Mesenchymal stem cell (in vitro differentiated cells and primary cell): ENCODE results near the gene PLA2G12B.

Experiments used
- DNase-seq: peaks from one replicate; pipeline ENCODE4 v3.0.0-alpha.2; 2013
- H2AFZ ChIP-seq: one replicate; pipeline ENCODE4 v1.6.1; 2013; ENCODE audit warnings: low read depth, mild to moderate bottlenecking, control low read depth, inconsistent platforms, low read length, moderate library complexity
- H2AK5ac ChIP-seq: 2 replicates; pipeline ENCODE4 v1.6.1; 2013; ENCODE audit warnings: low read length, moderate library complexity, mild to moderate bottlenecking, inconsistent platforms; ENCODE audit not compliant: severe bottlenecking
- H2BK120ac ChIP-seq: one replicate; pipeline ENCODE4 v1.6.1; 2013; ENCODE audit warnings: low read depth, mild to moderate bottlenecking, inconsistent platforms, low read length, moderate library complexity
- H2BK12ac ChIP-seq, 2 experiments: one replicate each; pipeline ENCODE4 v1.6.1; 2013; ENCODE audit warnings: inconsistent platforms in 2 of 2, low read length in 2 of 2, mild to moderate bottlenecking in 2 of 2, moderate library complexity in 2 of 2, control low read depth in 1 of 2
- H2BK15ac ChIP-seq: one replicate; pipeline ENCODE4 v1.6.1; 2013; ENCODE audit warnings: mild to moderate bottlenecking, low read depth, inconsistent platforms; ENCODE audit not compliant: poor library complexity, severe bottlenecking
- H2BK5ac ChIP-seq: 2 replicates; pipeline ENCODE4 v1.6.1; 2013; ENCODE audit warnings: low read depth, mild to moderate bottlenecking, low read length, control low read depth, inconsistent platforms; ENCODE audit not compliant: poor library complexity, severe bottlenecking
- H3K14ac ChIP-seq, 2 experiments: one replicate each; pipeline ENCODE4 v1.6.1; 2013; ENCODE audit warnings: inconsistent platforms in 2 of 2, low read length in 2 of 2, control low read depth in 1 of 2, mild to moderate bottlenecking in 1 of 2, moderate library complexity in 1 of 2
- H3K18ac ChIP-seq, 2 experiments: one replicate each; pipeline ENCODE4 v1.6.1; 2013; ENCODE audit warnings: inconsistent platforms in 2 of 2, low read length in 2 of 2, control low read depth in 1 of 2, low read depth in 1 of 2, mild to moderate bottlenecking in 1 of 2
- H3K23ac ChIP-seq, 2 experiments: one replicate each; pipeline ENCODE4 v1.6.1; 2013; ENCODE audit warnings: inconsistent platforms in 2 of 2, low read length in 2 of 2, mild to moderate bottlenecking in 2 of 2, moderate library complexity in 2 of 2, control low read depth in 1 of 2
- H3K27ac ChIP-seq: 2 replicates; pipeline ENCODE4 v1.5.1; 2013; ENCODE audit warnings: mild to moderate bottlenecking, moderate library complexity, low read length, control low read depth, inconsistent platforms; ENCODE audit not compliant: poor library complexity, severe bottlenecking
- H3K27me3 ChIP-seq, 2 experiments: 2 replicates each; pipeline versions ENCODE4 v1.6.1 to v1.7.0; 2013; ENCODE audit warnings: low read length in 2 of 2, mild to moderate bottlenecking in 2 of 2, moderate library complexity in 2 of 2, control low read depth in 1 of 2, inconsistent platforms in 1 of 2; ENCODE audit not compliant: control insufficient read depth in 1 of 2, insufficient read depth in 1 of 2
- H3K36me3 ChIP-seq, 2 experiments: 2 replicates each; pipeline versions ENCODE4 v1.6.1 to v1.7.0; 2013; ENCODE audit warnings: low read length in 2 of 2, control low read depth in 1 of 2, inconsistent platforms in 1 of 2, low read depth in 1 of 2, mild to moderate bottlenecking in 1 of 2; ENCODE audit not compliant: insufficient read depth in 2 of 2, control insufficient read depth in 1 of 2
- H3K4ac ChIP-seq, 2 experiments: one replicate each; pipeline ENCODE4 v1.6.1; 2013; ENCODE audit warnings: inconsistent platforms in 2 of 2, low read length in 2 of 2, mild to moderate bottlenecking in 2 of 2, moderate library complexity in 2 of 2, control low read depth in 1 of 2, low read depth in 1 of 2
- H3K4me1 ChIP-seq: 2 replicates; pipeline ENCODE4 v1.6.1; 2013; ENCODE audit warnings: low read depth, low read length, control low read depth; ENCODE audit not compliant: control insufficient read depth, insufficient read depth
- H3K4me2 ChIP-seq: 2 replicates; pipeline ENCODE4 v1.6.1; 2013; ENCODE audit warnings: low read length, mild to moderate bottlenecking, inconsistent platforms; ENCODE audit not compliant: poor library complexity, severe bottlenecking
- H3K4me3 ChIP-seq, 2 experiments: 2 replicates each; pipeline versions ENCODE4 v1.5.1 to v1.7.0; 2013; ENCODE audit warnings: low read length in 2 of 2, mild to moderate bottlenecking in 2 of 2, control low read depth in 1 of 2, low read depth in 1 of 2; ENCODE audit not compliant: insufficient read depth in 1 of 2
- H3K79me1 ChIP-seq: replicated peaks from 2 replicates; pipeline ENCODE4 v1.6.1; 2013; ENCODE audit warnings: mild to moderate bottlenecking, control low read depth, low read length, inconsistent platforms; ENCODE audit not compliant: poor library complexity, severe bottlenecking
- H3K9ac ChIP-seq: 2 replicates; pipeline ENCODE4 v1.7.0; 2013; ENCODE audit warnings: mild to moderate bottlenecking, low read length, moderate library complexity
- H3K9me3 ChIP-seq: 2 replicates; pipeline ENCODE4 v1.7.0; 2013; ENCODE audit warnings: mild to moderate bottlenecking, low read length; ENCODE audit not compliant: control insufficient read depth
- H4K8ac ChIP-seq: one replicate; pipeline ENCODE4 v1.6.1; 2013; ENCODE audit warnings: inconsistent platforms, mild to moderate bottlenecking, low read length, moderate library complexity
- H4K91ac ChIP-seq: one replicate; pipeline ENCODE4 v1.6.1; 2013; ENCODE audit warnings: mild to moderate bottlenecking, low read length, inconsistent platforms
- WGBS: methylation state at CpG from one replicate; pipeline ENCODE4 v1.1.7; 2013; ENCODE audit warnings: mixed read lengths; 5-methylcytosine and 5-hydroxymethylcytosine counted together

Gene PLA2G12B

DNA sequence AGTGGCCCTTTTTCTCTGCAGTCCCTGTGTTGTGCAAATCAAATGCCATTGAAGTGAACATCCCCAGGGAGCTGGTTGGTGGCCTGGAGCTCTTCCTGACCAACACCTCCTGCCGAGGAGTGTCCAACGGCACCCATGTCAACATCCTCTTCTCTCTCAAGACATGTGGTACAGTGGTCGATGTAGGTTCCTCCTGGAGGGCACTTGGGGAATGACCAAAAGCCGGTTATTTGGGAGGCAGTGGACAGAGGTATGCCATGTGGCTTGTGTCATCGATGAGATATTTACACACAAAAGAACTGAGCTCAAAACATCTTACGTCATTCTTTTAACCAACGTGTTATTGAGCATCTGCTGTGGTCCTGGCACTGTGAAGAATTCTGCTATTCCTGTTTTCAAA, 41.3 kb downstream of the PLA2G12B start:
- no peak overlapping the region for H2BK120ac ChIP-seq
- 89% methylated on average over 7 of the region's 7 CpGs for WGBS
- H2AFZ ChIP-seq: no peak overlapping the region
- H2BK5ac ChIP-seq: no peak overlapping the region
- no peaks in the 10 kb centered on the region for H3K4me1 ChIP-seq
- H2BK12ac ChIP-seq: no peak overlapping the region
- no peaks in the 10 kb centered on the region for H3K9me3 ChIP-seq
- H3K9ac ChIP-seq: no peak overlapping the region
- H4K91ac ChIP-seq: no peak overlapping the region
- no peaks in the 10 kb centered on the region for H3K36me3 ChIP-seq
- no peak overlapping the region for H2BK15ac ChIP-seq
- no peak for DNase-seq
- no peak overlapping the region for H3K4ac ChIP-seq
- H3K4me3 ChIP-seq: no peak overlapping the region
- no peaks in the 10 kb centered on the region for H3K27me3 ChIP-seq
- H4K8ac ChIP-seq: no peak overlapping the region
- no peak overlapping the region for H2AK5ac ChIP-seq
- no peaks in the 10 kb centered on the region for H3K79me1 ChIP-seq
- no peak overlapping the region for H3K27ac ChIP-seq
- H3K18ac ChIP-seq: no peak overlapping the region
- H3K4me2 ChIP-seq: no peak overlapping the region
- H3K23ac ChIP-seq: no peak overlapping the region
- H3K14ac ChIP-seq: no peak overlapping the region

DNA sequence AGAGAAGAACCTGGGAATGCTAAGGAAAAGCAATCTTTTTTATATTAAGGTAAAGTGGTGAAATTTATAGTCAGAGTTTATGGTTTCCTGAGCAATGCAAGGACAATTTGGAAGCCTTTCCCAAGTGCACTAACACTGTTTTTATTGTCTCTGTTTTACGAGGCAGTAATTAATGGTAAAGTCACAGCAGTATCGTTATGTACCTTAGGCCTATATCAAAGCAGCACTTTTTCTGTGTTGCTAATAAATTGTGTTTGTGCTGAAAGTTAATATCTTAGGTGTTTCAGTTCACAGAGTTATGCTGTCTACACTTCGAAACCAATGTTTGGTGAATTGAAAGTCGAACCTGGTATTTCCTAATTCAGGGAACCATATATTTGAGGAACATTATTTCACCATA, 41.9 kb downstream of the PLA2G12B start:
- H2AK5ac ChIP-seq: no peak overlapping the region
- H3K9ac ChIP-seq: no peak overlapping the region
- no peak overlapping the region for H2AFZ ChIP-seq
- H3K79me1 ChIP-seq: no peaks in the 10 kb centered on the region
- no peak overlapping the region for H2BK5ac ChIP-seq
- H3K4me3 ChIP-seq: no peak overlapping the region
- H3K4me2 ChIP-seq: no peak overlapping the region
- no peaks in the 10 kb centered on the region for H3K9me3 ChIP-seq
- no peaks in the 10 kb centered on the region for H3K27me3 ChIP-seq
- H2BK120ac ChIP-seq: no peak overlapping the region
- no peaks in the 10 kb centered on the region for H3K36me3 ChIP-seq
- no peak overlapping the region for H3K14ac ChIP-seq
- H4K8ac ChIP-seq: no peak overlapping the region
- H3K4me1 ChIP-seq: no peaks in the 10 kb centered on the region
- no peak overlapping the region for H3K27ac ChIP-seq
- no peak overlapping the region for H2BK15ac ChIP-seq
- no peak overlapping the region for H4K91ac ChIP-seq
- DNase-seq: no peak
- H2BK12ac ChIP-seq: no peak overlapping the region
- no peak overlapping the region for H3K4ac ChIP-seq
- no peak overlapping the region for H3K18ac ChIP-seq
- WGBS: 68% methylated on average over 2 of the region's 4 CpGs
- H3K23ac ChIP-seq: no peak overlapping the region

DNA sequence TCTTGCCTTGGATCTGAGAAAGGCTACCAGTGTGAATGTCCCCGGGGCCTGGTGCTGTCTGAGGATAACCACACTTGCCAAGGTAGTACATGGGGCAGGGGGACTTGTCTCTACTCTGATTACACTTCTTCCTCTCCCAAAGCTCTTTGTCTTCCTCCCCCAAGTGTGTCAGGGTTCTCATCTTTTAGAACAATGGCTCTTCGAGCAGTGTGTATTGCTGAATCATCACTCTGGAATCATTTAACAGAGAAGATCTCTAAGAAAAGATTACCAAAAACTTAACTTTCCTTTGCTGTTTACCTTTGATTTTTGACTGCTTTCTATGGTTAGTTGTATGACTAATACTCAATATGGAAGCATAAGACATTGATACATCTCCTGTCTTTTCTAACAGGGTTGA, 42.8 kb downstream of the PLA2G12B start:
- no peak overlapping the region for H3K27ac ChIP-seq
- no peaks in the 10 kb centered on the region for H3K4me1 ChIP-seq
- H3K9ac ChIP-seq: no peak overlapping the region
- no peak for DNase-seq
- 100% methylated on average over 1 of the region's 2 CpGs for WGBS
- H4K8ac ChIP-seq: no peak overlapping the region
- no peaks in the 10 kb centered on the region for H3K27me3 ChIP-seq
- H3K4me2 ChIP-seq: no peak overlapping the region
- H3K18ac ChIP-seq: no peak overlapping the region
- H2BK12ac ChIP-seq: no peak overlapping the region
- no peak overlapping the region for H3K14ac ChIP-seq
- no peak overlapping the region for H2BK120ac ChIP-seq
- no peaks in the 10 kb centered on the region for H3K36me3 ChIP-seq
- H3K9me3 ChIP-seq: no peaks in the 10 kb centered on the region
- no peak overlapping the region for H3K4me3 ChIP-seq
- H3K4ac ChIP-seq: no peak overlapping the region
- no peak overlapping the region for H3K23ac ChIP-seq
- H2AK5ac ChIP-seq: no peak overlapping the region
- H2AFZ ChIP-seq: no peak overlapping the region
- H3K79me1 ChIP-seq: no peaks in the 10 kb centered on the region
- H2BK5ac ChIP-seq: no peak overlapping the region
- no peak overlapping the region for H4K91ac ChIP-seq
- no peak overlapping the region for H2BK15ac ChIP-seq

DNA sequence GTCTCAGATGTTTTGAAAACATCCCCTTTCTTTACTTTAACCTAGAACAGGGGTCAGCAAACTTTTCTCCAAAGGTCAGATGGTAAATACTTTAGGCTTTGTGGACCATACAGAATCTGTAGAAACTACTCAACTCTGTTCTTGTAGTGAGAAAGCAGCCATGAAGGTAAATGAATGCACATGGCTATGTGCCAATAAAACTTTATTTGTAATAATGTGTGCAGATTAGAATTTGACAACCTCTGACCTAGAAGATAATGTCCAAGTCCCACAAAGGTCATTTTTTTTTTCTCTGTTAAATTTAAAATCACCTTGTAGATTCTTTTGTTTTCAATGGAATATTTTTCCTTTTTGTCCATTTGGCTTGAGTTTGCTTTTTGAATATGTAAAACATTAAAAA, 43.9 kb downstream of the PLA2G12B start:
- no peak for DNase-seq
- Histone ChIP-seq H3K4ac (no peak overlapping the region), H2BK15ac (no peak overlapping the region), H3K14ac (no peak overlapping the region), H3K9me3 (no peaks in the 10 kb centered on the region), H3K9ac (no peak overlapping the region), H3K36me3 (no peaks in the 10 kb centered on the region), H3K79me1 (no peaks in the 10 kb centered on the region), H2BK120ac (no peak overlapping the region), H3K27me3 (no peaks in the 10 kb centered on the region), H4K91ac (no peak overlapping the region), H2BK12ac (no peak overlapping the region), H3K4me1 (no peaks in the 10 kb centered on the region), H4K8ac (no peak overlapping the region), H2AK5ac (no peak overlapping the region), H3K4me3 (no peak overlapping the region), H3K23ac (no peak overlapping the region), H2BK5ac (no peak overlapping the region), H3K4me2 (no peak overlapping the region), H3K18ac (no peak overlapping the region), H3K27ac (no peak overlapping the region), H2AFZ (no peak overlapping the region)
